Stimulated activated CD4-positive, alpha-beta T cell treated with anti-CD3 and anti-CD28 coated beads, Interleukin-12 subunit alpha, Interleukin-12 subunit beta, amount 100 ng/mL, for 48 hours (primary cell): ENCODE measurements around the gene DPYSL4.

Source experiments
- DNase-seq, 3 donors: peaks; one replicate each; pipeline ENCODE4 v3.0.0-alpha.2; 2020; ENCODE audit warnings: low read depth in 2 of 3, low spot score in 1 of 3

The DPYSL4 gene

GRCh38 chr10:132195366-132196075, 8.8 kb downstream of the DPYSL4 start:
- DNase-seq = no peak

- no peak for DNase-seq
These were observed 9.7 kb downstream of the DPYSL4 start for GRCh38 chr10:132196178-132197113.

GRCh38 chr10:132197271-132198067, 10.7 kb downstream of the DPYSL4 start:
- DNase-seq = no peak

GRCh38 chr10:132198068-132198370, 11.3 kb downstream of the DPYSL4 start:
- DNase-seq = no peak

- no peak for DNase-seq
These were observed 11.8 kb downstream of the DPYSL4 start for GRCh38 chr10:132198381-132199181.

GRCh38 chr10:132199268-132199853, 12.6 kb downstream of the DPYSL4 start:
- DNase-seq = no peak

- DNase-seq = no peak
These were observed 13.1 kb downstream of the DPYSL4 start for GRCh38 chr10:132199854-132200311.

- no peak for DNase-seq
These were observed 13.8 kb downstream of the DPYSL4 start for GRCh38 chr10:132200344-132201110.

- DNase-seq = no peak
These were observed 14.6 kb downstream of the DPYSL4 start for GRCh38 chr10:132201111-132201969.

GRCh38 chr10:132202070-132202970, 15.6 kb downstream of the DPYSL4 start:
- DNase-seq = no peak

GRCh38 chr10:132203256-132204077, 16.7 kb downstream of the DPYSL4 start:
- DNase-seq = no peak

- DNase-seq = no peak
These were observed 17.5 kb downstream of the DPYSL4 start for GRCh38 chr10:132204078-132204780.

GRCh38 chr10:132204781-132205473, 18.2 kb downstream of the DPYSL4 start:
- no peak for DNase-seq

- no peak for DNase-seq
These were observed 19.1 kb downstream of the DPYSL4 start for GRCh38 chr10:132205650-132206376.

GRCh38 chr10:132206377-132206745, 19.6 kb downstream of the DPYSL4 start:
- no peak for DNase-seq
